GM04503 (cell line): ENCODE measurements around the gene SHANK1.
"Not testable (repeated sequence)": the region's sequence is repeated elsewhere in the genome, so short reads cannot be mapped to it uniquely, and the experiment has no call there.

Experiments
- DNase-seq: peaks from one replicate; pipeline ENCODE4 v3.0.0-alpha.2; 2012; ENCODE audit warnings: low read depth

SHANK1 gene

GRCh38 chr19:50633973-50634372, 85.6 kb downstream of the SHANK1 start:
- no peak for DNase-seq

GRCh38 chr19:50633359-50633758, 86.2 kb downstream of the SHANK1 start:
- no peak for DNase-seq

- no peak for DNase-seq
These were observed 87.3 kb downstream of the SHANK1 start for GRCh38 chr19:50632151-50632835.

- DNase-seq = no peak
These were observed 89.8 kb downstream of the SHANK1 start for GRCh38 chr19:50629801-50630200.

- DNase-seq = no peak
These were observed 90.4 kb downstream of the SHANK1 start for GRCh38 chr19:50629194-50629593.

- DNase-seq = no peak
These were observed 91.1 kb downstream of the SHANK1 start for GRCh38 chr19:50628551-50628950.

- DNase-seq = no peak
These were observed 91.5 kb downstream of the SHANK1 start for GRCh38 chr19:50628146-50628545.

GRCh38 chr19:50626795-50627194, 92.8 kb downstream of the SHANK1 start:
- no peak for DNase-seq

- no peak for DNase-seq
These were observed 93.6 kb downstream of the SHANK1 start for GRCh38 chr19:50626011-50626410.

- DNase-seq = no peak
These were observed 94.5 kb downstream of the SHANK1 start for GRCh38 chr19:50624949-50625600.

- not testable (repeated sequence) for DNase-seq
These were observed 99.2 kb downstream of the SHANK1 start for GRCh38 chr19:50620394-50620906.

GRCh38 chr19:50619184-50619583, 100.4 kb downstream of the SHANK1 start:
- not testable (repeated sequence) for DNase-seq

GRCh38 chr19:50618379-50618778, 101.2 kb downstream of the SHANK1 start:
- not testable (repeated sequence) for DNase-seq

- DNase-seq = not testable (repeated sequence)
These were observed 106.8 kb downstream of the SHANK1 start for GRCh38 chr19:50612504-50613404.
